Neural crest cell (in vitro differentiated cells): ENCODE results near the gene FASLG. TPM values are rescaled to one million over a fixed set of nuclear protein-coding genes. Genes with fewer than 3 reads are reported as not detected.
A peak's percentile ranks its signal among the peaks of the same experiment; 100 is the strongest.

Experiments
- DNase-seq: peaks from one replicate; pipeline ENCODE4 v3.0.0; 2021; ENCODE audit warnings: low read depth, mixed read lengths, low spot score
- H3K27ac Mint-ChIP-seq: one replicate; pipeline ENCODE4 v1.8.0; 2021; ENCODE audit warnings: mild to moderate bottlenecking, mixed read lengths; ENCODE audit not compliant: unreplicated experiment
- H3K27me3 Mint-ChIP-seq: 2 replicates; pipeline ENCODE4 v1.8.0; 2021; ENCODE audit warnings: low read depth, mild to moderate bottlenecking, mixed read lengths
- H3K36me3 Mint-ChIP-seq: 2 replicates; pipeline ENCODE4 v1.8.0; 2021; ENCODE audit warnings: low read depth, mild to moderate bottlenecking, mixed read lengths
- H3K4me1 Mint-ChIP-seq: 2 replicates; pipeline ENCODE4 v1.8.0; 2021; ENCODE audit warnings: mixed read lengths
- H3K4me3 Mint-ChIP-seq: one replicate; pipeline ENCODE4 v1.8.0; 2021; ENCODE audit warnings: mild to moderate bottlenecking, mixed read lengths
- H3K9me3 Mint-ChIP-seq: 2 replicates; pipeline ENCODE4 v1.8.0; 2021; ENCODE audit warnings: mixed read lengths
- CTCF ChIP-seq: fragments of 200-600 bp; sonication (generic); conservative IDR thresholded peaks from 2 replicates; pipeline ENCODE4 v1.5.0; 2021; ENCODE audit warnings: antibody characterized with exemption, mild to moderate bottlenecking
- long read RNA-seq: library from polyadenylated mRNA; unstranded; transcript quantifications from one replicate; pipeline ENCODE4 v2.0.0, GENCODE V29; 2020
- total RNA-seq: library from RNA; stranded (reverse); gene quantifications from 2 replicates; pipeline ENCODE4 v1.2.1, GENCODE V29; 2021

Gene FASLG
- not detected in 2 replicates for total RNA-seq
- long read RNA-seq = 0 reads

- Mint-ChIP-seq H3K4me1 (no peaks in the 10 kb centered on the region), H3K9me3 (no peaks in the 10 kb centered on the region), H3K27ac (no peak within 1 kb of the TSS), H3K4me3 (no peak within 1 kb of the TSS), H3K36me3 (no peaks in the 10 kb centered on the region), H3K27me3 (no peaks in the 10 kb centered on the region)
- DNase-seq = no peak
- TF ChIP-seq CTCF = no peak
Observed at GRCh38 chr1:172658871-172659453, at the start of gene FASLG. FASLG (plus strand) TSS chr1:172659103; CDS start chr1:172659202, 99 bp downstream.

- Mint-ChIP-seq H3K9me3 (no peaks in the 10 kb centered on the region), H3K27me3 (no peaks in the 10 kb centered on the region), H3K36me3 (peaks cover 9% of the 10 kb centered on the region), H3K4me3 (no peak overlapping the region), H3K4me1 (no peaks in the 10 kb centered on the region), H3K27ac (no peak overlapping the region)
- peak; percentile 56 for TF ChIP-seq CTCF
- DNase-seq = no peak
Observed at GRCh38 chr1:172609528-172609927, 49.4 kb upstream of the FASLG start.

- H3K9me3 Mint-ChIP-seq = peaks cover 3% of the 10 kb centered on the region
Observed at GRCh38 chr1:172612478-172612877, 46.4 kb upstream of the FASLG start.

GRCh38 chr1:172613294-172613693 lies 45.6 kb upstream of the FASLG start:
- no peaks in the 10 kb centered on the region for H3K27me3 Mint-ChIP-seq
- no peak for TF ChIP-seq CTCF
- no peak for DNase-seq
- peaks cover 6% of the 10 kb centered on the region for H3K36me3 Mint-ChIP-seq
- no peak overlapping the region for H3K27ac Mint-ChIP-seq
- no peak overlapping the region for H3K4me3 Mint-ChIP-seq
- peaks cover 3% of the 10 kb centered on the region for H3K9me3 Mint-ChIP-seq
- H3K4me1 Mint-ChIP-seq = no peaks in the 10 kb centered on the region

More at GRCh38 chr1:172612478-172612877, 46.4 kb upstream of the FASLG start:
- H3K4me3 Mint-ChIP-seq = no peak overlapping the region
- H3K4me1 Mint-ChIP-seq = no peaks in the 10 kb centered on the region
- no peak for DNase-seq
- peaks cover 6% of the 10 kb centered on the region for H3K36me3 Mint-ChIP-seq
- TF ChIP-seq CTCF = no peak
- no peaks in the 10 kb centered on the region for H3K27me3 Mint-ChIP-seq
- no peak overlapping the region for H3K27ac Mint-ChIP-seq

- Mint-ChIP-seq H3K4me3 (no peak overlapping the region), H3K36me3 (peaks cover 6% of the 10 kb centered on the region), H3K9me3 (peaks cover 12% of the 10 kb centered on the region), H3K27me3 (no peaks in the 10 kb centered on the region), H3K4me1 (no peaks in the 10 kb centered on the region), H3K27ac (no peak overlapping the region)
- TF ChIP-seq CTCF = no peak
- DNase-seq = no peak
Observed at GRCh38 chr1:172616195-172616594, 42.7 kb upstream of the FASLG start.
